Esophagus muscularis mucosa (tissue), 4 donors: ENCODE measurements around the gene SERTAD2. TPM values are rescaled to one million over a fixed set of nuclear protein-coding genes. Genes with fewer than 3 reads are reported as not detected.

ENCODE experiments used
- DNase-seq: peaks from one replicate; pipeline ENCODE4 v3.0.0-alpha.2; 2017; ENCODE audit errors: extremely low spot score
- H3K27ac ChIP-seq, 4 donors: fragments of 200-600 bp; sonication (generic); replicated peaks in 1 of 4; 1 replicate in 3 of 4; 2 replicates in 1 of 4; pipeline ENCODE4 v1.5.1; 2016 to 2019; ENCODE audit warnings: mild to moderate bottlenecking in 1 of 4
- H3K27me3 ChIP-seq, 4 donors: fragments of 200-600 bp; sonication (generic); one replicate each; pipeline versions ENCODE4 v1.5.1 to v1.6.0; 2016 to 2019
- H3K36me3 ChIP-seq, 4 donors: fragments of 200-600 bp; sonication (generic); one replicate each; pipeline ENCODE4 v1.5.1; 2016 to 2019
- H3K4me1 ChIP-seq, 4 donors: fragments of 200-600 bp; sonication (generic); one replicate each; pipeline ENCODE4 v1.5.1; 2016 to 2019
- H3K4me3 ChIP-seq, 4 donors: fragments of 200-600 bp; sonication (generic); 1 replicate in 2 of 4; 2 replicates in 2 of 4; pipeline ENCODE4 v1.5.1; 2016 to 2019; ENCODE audit warnings: mild to moderate bottlenecking in 4 of 4, moderate library complexity in 1 of 4
- H3K9me3 ChIP-seq, 4 donors: fragments of 200-600 bp; sonication (generic); 1 replicate in 3 of 4; 2 replicates in 1 of 4; pipeline ENCODE4 v1.5.1; 2016 to 2019
- CTCF ChIP-seq, 3 experiments: fragments of 200-600 bp in 2 of 3; fragments of 450-650 bp in 1 of 3; sonication (generic) in 2 of 3; IDR thresholded peaks; one replicate each; pipeline ENCODE4 v1.5.1; 2017 to 2019; ENCODE audit warnings: antibody characterized with exemption in 3 of 3, mild to moderate bottlenecking in 2 of 3, moderate library complexity in 1 of 3
- EP300 ChIP-seq: sonication (generic); formaldehyde crosslinking; IDR thresholded peaks from one replicate; pipeline ENCODE4 v1.6.1; 2017; ENCODE audit warnings: antibody characterized with exemption
- POLR2A ChIP-seq: fragments of 450-650 bp; IDR thresholded peaks from one replicate; pipeline ENCODE4 v1.6.1; 2017; ENCODE audit warnings: antibody characterized with exemption, moderate library complexity, mild to moderate bottlenecking, low read depth
- POLR2AphosphoS5 ChIP-seq, 2 donors: sonication (generic); formaldehyde crosslinking; IDR thresholded peaks; one replicate each; pipeline ENCODE4 v1.6.1; 2017; ENCODE audit warnings: antibody characterized with exemption in 2 of 2
- WGBS: methylation state at CpG from one replicate; pipeline ENCODE4 v1.1.5; 2018; 5-methylcytosine and 5-hydroxymethylcytosine counted together
- intact Hi-C: fragments of 100-400 bp; cut with DNase I; formaldehyde crosslinking; loops from one replicate; pipeline ENCODE4 v1.15.1; 2023
- total RNA-seq, 4 donors: library from RNA; depleted of rRNA; stranded (reverse); fragments of >200 nt; gene quantifications; one replicate each; pipeline versions ENCODE4 v1.1.0 to v1.2.1, GENCODE V29; 2016

SERTAD2 gene
- total RNA-seq, 4 donors from 2014 or later: 12.1 to 18.1 (median 14.3) TPM

- peak in 1 of 2 donors; percentile 54 for TF ChIP-seq POLR2AphosphoS5 (IDR thresholded peaks at IDR 0.05)
- TF ChIP-seq EP300: no peak
- TF ChIP-seq POLR2A: no peak
- no peak for TF ChIP-seq CTCF (IDR thresholded peaks at IDR 0.05)
- intact Hi-C loops: loop anchor here (5.0 kb wide), 1 partner anchor 46 kb away; the partner anchor contains the start of gene SERTAD2
- 70% methylated on average over 20 of the region's 21 CpGs for WGBS
- Histone ChIP-seq H3K27me3 (no peaks in the 10 kb centered on the region), H3K9me3 (no peaks in the 10 kb centered on the region), H3K4me3 (peak overlapping the region in 3 of 4 donors; percentile 19 to 35 (median 20)), H3K36me3 (no peaks in the 10 kb centered on the region), H3K4me1 (peaks cover 8 to 41% (median 26%) of the 10 kb centered on the region in 4 donors), H3K27ac (peak overlapping the region in 3 of 4 donors; percentile 33 to 41 (median 36))
- peak; percentile 97 for DNase-seq
Observed at GRCh38 chr2:64606479-64607363, 47.0 kb downstream of the SERTAD2 start.

- no peak for TF ChIP-seq CTCF (IDR thresholded peaks at IDR 0.05)
- no peak for TF ChIP-seq POLR2AphosphoS5 (IDR thresholded peaks at IDR 0.05)
- TF ChIP-seq EP300: no peak
- TF ChIP-seq POLR2A: no peak
- no peak overlapping the region for H3K27ac ChIP-seq
- intact Hi-C loops: loop anchor here (5.0 kb wide), 1 partner anchor 46 kb away; the partner anchor contains the start of gene SERTAD2
- no peaks in the 10 kb centered on the region for H3K9me3 ChIP-seq
- no peaks in the 10 kb centered on the region for H3K36me3 ChIP-seq
- peak; percentile 72 for DNase-seq
- H3K4me1 ChIP-seq: peaks cover 8 to 41% (median 26%) of the 10 kb centered on the region in 4 donors
- WGBS: 96% methylated on average over 5 of the region's 5 CpGs
- H3K27me3 ChIP-seq: no peaks in the 10 kb centered on the region
- no peak overlapping the region for H3K4me3 ChIP-seq
Observed at GRCh38 chr2:64605991-64606478, 47.7 kb downstream of the SERTAD2 start.

- Histone ChIP-seq H3K4me3 (no peak overlapping the region), H3K9me3 (no peaks in the 10 kb centered on the region), H3K27ac (peak overlapping the region in 1 of 4 donors; percentile 25), H3K27me3 (no peaks in the 10 kb centered on the region), H3K4me1 (peaks cover 8 to 41% (median 26%) of the 10 kb centered on the region in 4 donors), H3K36me3 (no peaks in the 10 kb centered on the region)
- DNase-seq: peak; percentile 87
- WGBS: 33% methylated on average over 6 of the region's 6 CpGs
- TF ChIP-seq CTCF (IDR thresholded peaks at IDR 0.05) (no peak), EP300 (no peak), POLR2AphosphoS5 (IDR thresholded peaks at IDR 0.05) (no peak), POLR2A (no peak)
- intact Hi-C loops: loop anchor here (5.0 kb wide), 1 partner anchor 47 kb away; the partner anchor contains the start of gene SERTAD2
Observed at GRCh38 chr2:64605026-64605471, 48.7 kb downstream of the SERTAD2 start.

- intact Hi-C loops: no loop called here
- 98% methylated on average over 2 of the region's 2 CpGs for WGBS
- peaks cover 6 to 34% (median 23%) of the 10 kb centered on the region in 4 donors for H3K4me1 ChIP-seq
- H3K4me3 ChIP-seq: no peak overlapping the region
- DNase-seq: no peak
- no peaks in the 10 kb centered on the region for H3K27me3 ChIP-seq
- H3K9me3 ChIP-seq: no peaks in the 10 kb centered on the region
- H3K36me3 ChIP-seq: no peaks in the 10 kb centered on the region
- H3K27ac ChIP-seq: no peak overlapping the region
- no peak for TF ChIP-seq EP300
- no peak for TF ChIP-seq CTCF (IDR thresholded peaks at IDR 0.05)
- no peak for TF ChIP-seq POLR2AphosphoS5 (IDR thresholded peaks at IDR 0.05)
- no peak for TF ChIP-seq POLR2A
Observed at GRCh38 chr2:64604155-64604554, 49.6 kb downstream of the SERTAD2 start.
